ENCODE measurements around the gene NCAM2. TPM values are rescaled to one million over a fixed set of nuclear protein-coding genes. Genes with fewer than 3 reads are reported as not detected.

The NCAM2 gene
- total and polyA plus RNA-seq, 11 donors = 0.19 to 4.3 (median 2.9) TPM

DNA sequence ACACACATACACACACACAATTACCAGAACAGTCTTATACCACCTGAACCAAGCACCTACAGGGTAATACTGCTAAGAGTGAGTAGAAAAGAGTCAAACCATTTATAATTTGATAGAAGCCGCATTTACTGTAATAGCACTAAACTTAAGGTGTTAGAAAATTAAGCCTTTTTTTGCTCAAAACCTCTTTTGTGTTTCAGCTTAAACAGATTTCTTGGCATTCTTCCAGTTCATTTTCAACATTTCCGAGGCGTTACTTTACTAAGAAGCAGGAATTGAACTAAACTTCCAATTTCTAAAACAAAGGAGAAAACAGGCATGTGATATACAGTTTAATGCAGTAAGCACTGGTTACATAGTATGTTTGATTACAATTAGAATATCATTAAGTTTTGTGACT, 387.2 kb downstream of the NCAM2 start:
- H3K9me3 ChIP-seq = peaks cover 0 to 8% (median 0%) of the 10 kb centered on the region in 12 donors
- TF ChIP-seq POLR2A (IDR thresholded peaks at IDR 0.05) = no peak
- TF ChIP-seq, protein P1, sequence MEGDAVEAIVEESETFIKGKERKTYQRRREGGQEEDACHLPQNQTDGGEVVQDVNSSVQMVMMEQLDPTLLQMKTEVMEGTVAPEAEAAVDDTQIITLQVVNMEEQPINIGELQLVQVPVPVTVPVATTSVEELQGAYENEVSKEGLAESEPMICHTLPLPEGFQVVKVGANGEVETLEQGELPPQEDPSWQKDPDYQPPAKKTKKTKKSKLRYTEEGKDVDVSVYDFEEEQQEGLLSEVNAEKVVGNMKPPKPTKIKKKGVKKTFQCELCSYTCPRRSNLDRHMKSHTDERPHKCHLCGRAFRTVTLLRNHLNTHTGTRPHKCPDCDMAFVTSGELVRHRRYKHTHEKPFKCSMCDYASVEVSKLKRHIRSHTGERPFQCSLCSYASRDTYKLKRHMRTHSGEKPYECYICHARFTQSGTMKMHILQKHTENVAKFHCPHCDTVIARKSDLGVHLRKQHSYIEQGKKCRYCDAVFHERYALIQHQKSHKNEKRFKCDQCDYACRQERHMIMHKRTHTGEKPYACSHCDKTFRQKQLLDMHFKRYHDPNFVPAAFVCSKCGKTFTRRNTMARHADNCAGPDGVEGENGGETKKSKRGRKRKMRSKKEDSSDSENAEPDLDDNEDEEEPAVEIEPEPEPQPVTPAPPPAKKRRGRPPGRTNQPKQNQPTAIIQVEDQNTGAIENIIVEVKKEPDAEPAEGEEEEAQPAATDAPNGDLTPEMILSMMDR (IDR thresholded peaks at IDR 0.05) = no peak

DNA sequence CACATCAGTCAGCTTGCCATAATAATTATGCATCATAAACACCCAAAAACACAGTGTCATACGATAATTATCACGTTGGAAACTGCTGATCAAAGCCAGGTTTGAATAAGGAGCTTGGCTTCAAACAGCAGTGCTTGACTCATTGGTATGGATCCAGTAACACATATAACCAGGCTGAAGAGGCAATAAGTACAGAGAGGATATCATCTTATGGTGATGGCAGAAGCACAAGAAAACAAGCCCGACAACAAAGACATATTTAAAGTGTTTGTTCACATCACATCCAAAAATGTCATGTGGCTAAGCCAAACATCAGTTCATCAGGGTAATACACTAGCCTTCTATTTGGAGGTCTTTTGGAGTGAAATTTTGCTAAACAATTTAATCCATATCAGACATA, 389.7 kb downstream of the NCAM2 start:
- no peaks in the 10 kb centered on the region for H3K27me3 ChIP-seq
- no peaks in the 10 kb centered on the region for H3K4me1 ChIP-seq
- H3K4me3 ChIP-seq = no peak overlapping the region
- 57 to 73% (median 64%) methylated on average over 3 of the region's 3 CpGs for WGBS, 4 donors
- no peak for TF ChIP-seq POLR2A (IDR thresholded peaks at IDR 0.05)
- TF ChIP-seq, protein P1 (IDR thresholded peaks at IDR 0.05) = no peak
- intact Hi-C loops (cut with DNase I) = no loop called here
- no peaks in the 10 kb centered on the region for H3K36me3 ChIP-seq
- H3K9me3 ChIP-seq = peaks cover 0 to 16% (median 0%) of the 10 kb centered on the region in 12 donors
- no peak for DNase-seq
- H3K27ac ChIP-seq = no peak overlapping the region
- ATAC-seq = no peak

More for the DNA sequence above, 387.2 kb downstream of the NCAM2 start:
- intact Hi-C loops (cut with DNase I) = no loop called here
- Histone ChIP-seq H3K4me1 (no peaks in the 10 kb centered on the region), H3K36me3 (no peaks in the 10 kb centered on the region), H3K4me3 (no peak overlapping the region), H3K27ac (no peak overlapping the region), H3K27me3 (no peaks in the 10 kb centered on the region)
- no peak for ATAC-seq
- no peak for DNase-seq
- WGBS, 4 donors = 51 to 67% (median 59%) methylated on average over 3 of the region's 3 CpGs

DNA sequence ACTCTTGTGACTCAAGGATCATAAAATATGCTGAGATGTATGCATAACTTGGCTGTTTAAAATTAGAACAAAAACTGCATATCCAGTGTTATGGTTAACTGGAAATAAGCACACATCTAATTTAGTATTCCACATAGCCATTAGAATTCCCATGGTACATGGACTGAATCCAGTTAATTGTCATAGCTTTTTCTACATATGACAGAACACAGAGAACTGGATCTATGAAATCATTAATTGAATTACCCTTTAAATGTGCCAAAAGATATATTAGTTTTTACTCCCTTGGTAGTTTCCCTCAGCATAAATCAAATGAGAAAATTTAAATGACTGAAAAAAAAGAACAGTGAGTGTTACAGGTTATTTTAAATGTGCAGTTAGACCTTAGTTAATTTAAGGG, 395.9 kb downstream of the NCAM2 start:
- Histone ChIP-seq H3K9me3 (peaks cover 0 to 34% (median 10%) of the 10 kb centered on the region in 12 donors), H3K27ac (no peak overlapping the region), H3K4me3 (no peak overlapping the region), H3K36me3 (no peaks in the 10 kb centered on the region), H3K4me1 (no peaks in the 10 kb centered on the region), H3K27me3 (no peaks in the 10 kb centered on the region)
- no peak for TF ChIP-seq POLR2A (IDR thresholded peaks at IDR 0.05)
- TF ChIP-seq, protein P1 (IDR thresholded peaks at IDR 0.05) = no peak
- ATAC-seq = no peak
- DNase-seq = no peak
- intact Hi-C loops (cut with DNase I) = no loop called here

DNA sequence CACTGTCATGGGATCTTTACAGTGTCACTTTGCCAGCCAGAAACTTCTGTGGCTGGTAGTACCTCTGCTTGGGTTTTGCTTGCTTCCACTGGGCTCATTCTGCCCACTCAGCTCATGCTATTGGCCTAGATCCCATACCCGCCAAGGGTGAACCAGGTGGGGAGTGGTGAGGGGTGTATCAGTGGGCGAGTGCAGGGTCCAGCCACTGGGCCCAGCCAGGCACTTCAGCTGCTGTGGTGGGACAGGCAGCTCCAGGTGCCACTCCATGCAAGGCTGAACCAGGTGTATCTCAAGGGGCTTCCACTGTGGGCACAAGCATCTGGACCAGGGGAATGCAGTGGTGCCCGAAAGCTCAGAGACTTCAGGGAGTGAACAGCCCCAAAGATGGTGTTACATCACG, 398.2 kb downstream of the NCAM2 start:
- TF ChIP-seq, protein P1 (IDR thresholded peaks at IDR 0.05) = no peak
- no peak for TF ChIP-seq POLR2A (IDR thresholded peaks at IDR 0.05)
- 71 to 88% (median 82%) methylated on average over 3 to 4 of the region's 4 CpGs for WGBS, 4 donors
- Histone ChIP-seq H3K9me3 (peaks cover 0 to 41% (median 10%) of the 10 kb centered on the region in 12 donors), H3K27ac (no peak overlapping the region), H3K4me3 (no peak overlapping the region), H3K36me3 (no peaks in the 10 kb centered on the region), H3K4me1 (no peaks in the 10 kb centered on the region), H3K27me3 (no peaks in the 10 kb centered on the region)
- intact Hi-C loops (cut with DNase I) = no loop called here
- peak in 1 of 4 donors; percentile 22 for ATAC-seq
- DNase-seq = no peak

Measured in heart left ventricle (tissue), 16 donors.